ENCODE results near the gene ZNF239.

DNA sequence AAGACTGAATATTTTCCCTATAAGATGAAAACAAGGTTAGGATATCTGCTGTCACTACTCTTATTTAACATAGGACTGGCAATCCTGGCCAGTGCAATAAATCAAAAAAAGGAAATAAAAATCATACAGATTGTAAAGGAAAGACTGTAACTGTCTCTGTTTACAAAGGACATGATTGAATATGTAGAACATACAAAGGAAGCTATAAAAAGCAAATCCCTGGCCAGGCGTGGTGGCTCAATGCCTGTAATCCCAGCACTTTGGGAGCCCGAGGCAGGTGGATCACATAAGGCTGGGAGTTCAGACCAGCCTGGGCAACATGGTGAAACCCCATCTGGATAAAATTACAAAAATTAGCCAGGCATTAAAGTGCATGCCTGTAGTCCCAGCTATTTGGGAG, 47.6 kb upstream of the ZNF239 start:
- TF ChIP-seq, protein P1, sequence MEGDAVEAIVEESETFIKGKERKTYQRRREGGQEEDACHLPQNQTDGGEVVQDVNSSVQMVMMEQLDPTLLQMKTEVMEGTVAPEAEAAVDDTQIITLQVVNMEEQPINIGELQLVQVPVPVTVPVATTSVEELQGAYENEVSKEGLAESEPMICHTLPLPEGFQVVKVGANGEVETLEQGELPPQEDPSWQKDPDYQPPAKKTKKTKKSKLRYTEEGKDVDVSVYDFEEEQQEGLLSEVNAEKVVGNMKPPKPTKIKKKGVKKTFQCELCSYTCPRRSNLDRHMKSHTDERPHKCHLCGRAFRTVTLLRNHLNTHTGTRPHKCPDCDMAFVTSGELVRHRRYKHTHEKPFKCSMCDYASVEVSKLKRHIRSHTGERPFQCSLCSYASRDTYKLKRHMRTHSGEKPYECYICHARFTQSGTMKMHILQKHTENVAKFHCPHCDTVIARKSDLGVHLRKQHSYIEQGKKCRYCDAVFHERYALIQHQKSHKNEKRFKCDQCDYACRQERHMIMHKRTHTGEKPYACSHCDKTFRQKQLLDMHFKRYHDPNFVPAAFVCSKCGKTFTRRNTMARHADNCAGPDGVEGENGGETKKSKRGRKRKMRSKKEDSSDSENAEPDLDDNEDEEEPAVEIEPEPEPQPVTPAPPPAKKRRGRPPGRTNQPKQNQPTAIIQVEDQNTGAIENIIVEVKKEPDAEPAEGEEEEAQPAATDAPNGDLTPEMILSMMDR (IDR thresholded peaks at IDR 0.05) = no peak
- TF ChIP-seq POLR2A (IDR thresholded peaks at IDR 0.05) = no peak
